Spinal cord (tissue), 10 donors: ENCODE measurements around the gene ALPG. TPM values are rescaled to one million over a fixed set of nuclear protein-coding genes. Genes with fewer than 3 reads are reported as not detected.
"Not testable (repeated sequence)": the region's sequence is repeated elsewhere in the genome, so short reads cannot be mapped to it uniquely, and the experiment has no call there.

ENCODE experiments used
- DNase-seq, 6 donors: peaks; one replicate each; pipeline versions ENCODE4 v3.0.0 to v3.0.0-alpha.2; 2013 to 2015; ENCODE audit warnings: low spot score in 6 of 6, low read depth in 4 of 6
- H3K27ac ChIP-seq: one replicate; pipeline ENCODE4 v1.5.1; 2013; ENCODE audit warnings: low read depth, low read length, control low read depth
- H3K27me3 ChIP-seq: one replicate; pipeline ENCODE4 v1.6.1; 2013; ENCODE audit warnings: low read length; ENCODE audit not compliant: control insufficient read depth, insufficient read depth
- H3K36me3 ChIP-seq: one replicate; pipeline ENCODE4 v1.6.1; 2013; ENCODE audit warnings: low read length; ENCODE audit not compliant: control insufficient read depth, insufficient read depth
- H3K4me1 ChIP-seq: one replicate; pipeline ENCODE4 v1.6.1; 2013; ENCODE audit warnings: low read length; ENCODE audit not compliant: control insufficient read depth, insufficient read depth
- H3K4me3 ChIP-seq: one replicate; pipeline ENCODE4 v1.5.1; 2013; ENCODE audit warnings: low read depth, low read length, control low read depth
- H3K9me3 ChIP-seq: one replicate; pipeline ENCODE4 v1.6.1; 2013; ENCODE audit warnings: low read length; ENCODE audit not compliant: control insufficient read depth, insufficient read depth
- WGBS: methylation state at CpG from one replicate; pipeline ENCODE4 v1.1.5; 2013; ENCODE audit warnings: missing lambda C conversion rate; ENCODE audit not compliant: insufficient coverage; 5-methylcytosine and 5-hydroxymethylcytosine counted together
- polyA plus RNA-seq, 2 donors: library from polyadenylated mRNA; unstranded; fragments of 120-200 nt; gene quantifications; one replicate each; pipeline ENCODE4 v1.2.1, GENCODE V29; 2013; ENCODE audit not compliant: insufficient read length in 2 of 2
- total RNA-seq, 2 donors: library from RNA; depleted of rRNA in 1 of 2; stranded (reverse); fragments of 120-200 nt in 1 of 2; fragments of >200 nt in 1 of 2; gene quantifications; one replicate each; pipeline versions ENCODE4 v1.2.3 to v1.2.4, GENCODE V29; 2013 to 2014
- donor health status: healthy.

The ALPG gene
- total and polyA plus RNA-seq, 4 donors = 0.09 to 0.13 TPM; not detected in 2

- Histone ChIP-seq H3K36me3 (no peaks in the 10 kb centered on the region), H3K4me3 (no peak overlapping the region), H3K27ac (no peak overlapping the region), H3K27me3 (peaks cover 4% of the 10 kb centered on the region), H3K4me1 (no peaks in the 10 kb centered on the region), H3K9me3 (no peaks in the 10 kb centered on the region)
- 83% methylated on average over 7 of the region's 7 CpGs for WGBS
- DNase-seq = no peak
Measured at GRCh38 chr2:232376713-232377112, 29.9 kb upstream of the ALPG start.

- H3K4me3 ChIP-seq = no peak overlapping the region
- no peaks in the 10 kb centered on the region for H3K4me1 ChIP-seq
- H3K36me3 ChIP-seq = no peaks in the 10 kb centered on the region
- H3K9me3 ChIP-seq = no peaks in the 10 kb centered on the region
- H3K27me3 ChIP-seq = peaks cover 10% of the 10 kb centered on the region
- WGBS = 82% methylated on average over 2 of the region's 7 CpGs
- DNase-seq = no peak
- H3K27ac ChIP-seq = no peak overlapping the region
Measured at GRCh38 chr2:232377319-232377718, 29.3 kb upstream of the ALPG start.

GRCh38 chr2:232377841-232378734 is 28.6 kb upstream of the ALPG start:
- no peaks in the 10 kb centered on the region for H3K9me3 ChIP-seq
- no peak overlapping the region for H3K27ac ChIP-seq
- no peak overlapping the region for H3K4me3 ChIP-seq
- H3K4me1 ChIP-seq = no peaks in the 10 kb centered on the region
- peaks cover 16% of the 10 kb centered on the region for H3K27me3 ChIP-seq
- WGBS = 85% methylated on average over 9 of the region's 17 CpGs
- no peak for DNase-seq
- no peaks in the 10 kb centered on the region for H3K36me3 ChIP-seq

GRCh38 chr2:232378735-232379151 is 27.9 kb upstream of the ALPG start, which contains the start of gene ALPP:
TSS of gene ALPP (plus strand) at chr2:232378751. CDS start at chr2:232378803, 52 bp downstream.
- DNase-seq, H3K36me3 ChIP-seq, H3K9me3 ChIP-seq, H3K4me3 ChIP-seq, H3K27ac ChIP-seq, H3K4me1 ChIP-seq: not testable (repeated sequence)
- WGBS = 85% methylated on average over 11 of the region's 12 CpGs
- peaks cover 21% of the 10 kb centered on the region for H3K27me3 ChIP-seq

- not testable (repeated sequence) for H3K9me3 ChIP-seq, H3K27ac ChIP-seq, DNase-seq, H3K36me3 ChIP-seq, H3K4me3 ChIP-seq, H3K4me1 ChIP-seq
- WGBS = 85% methylated on average over 15 of the region's 41 CpGs
- H3K27me3 ChIP-seq = peaks cover 32% of the 10 kb centered on the region
Measured at GRCh38 chr2:232379610-232380590, 26.7 kb upstream of the ALPG start.

GRCh38 chr2:232381204-232382031 is 25.2 kb upstream of the ALPG start:
- H3K27ac ChIP-seq, H3K4me1 ChIP-seq, DNase-seq, H3K9me3 ChIP-seq, H3K36me3 ChIP-seq, H3K4me3 ChIP-seq: not testable (repeated sequence)
- 34% methylated on average over 50 of the region's 59 CpGs for WGBS
- peaks cover 44% of the 10 kb centered on the region for H3K27me3 ChIP-seq

GRCh38 chr2:232382331-232383225 is 24.1 kb upstream of the ALPG start:
- H3K9me3 ChIP-seq = no peaks in the 10 kb centered on the region
- 56% methylated on average over 11 of the region's 18 CpGs for WGBS
- no peak for DNase-seq
- H3K36me3 ChIP-seq = no peaks in the 10 kb centered on the region
- no peak overlapping the region for H3K27ac ChIP-seq
- peaks cover 56% of the 10 kb centered on the region for H3K27me3 ChIP-seq
- H3K4me3 ChIP-seq = no peak overlapping the region
- peaks cover 14% of the 10 kb centered on the region for H3K4me1 ChIP-seq

GRCh38 chr2:232384466-232384865 is 22.2 kb upstream of the ALPG start:
- 100% methylated on average over 1 of the region's 1 CpG for WGBS
- Histone ChIP-seq H3K36me3 (no peaks in the 10 kb centered on the region), H3K4me1 (peaks cover 26% of the 10 kb centered on the region), H3K9me3 (no peaks in the 10 kb centered on the region), H3K27ac (no peak overlapping the region), H3K27me3 (peaks cover 75% of the 10 kb centered on the region), H3K4me3 (no peak overlapping the region)
- no peak for DNase-seq
